ENCODE results near the gene CTNS.

Gene CTNS

DNA sequence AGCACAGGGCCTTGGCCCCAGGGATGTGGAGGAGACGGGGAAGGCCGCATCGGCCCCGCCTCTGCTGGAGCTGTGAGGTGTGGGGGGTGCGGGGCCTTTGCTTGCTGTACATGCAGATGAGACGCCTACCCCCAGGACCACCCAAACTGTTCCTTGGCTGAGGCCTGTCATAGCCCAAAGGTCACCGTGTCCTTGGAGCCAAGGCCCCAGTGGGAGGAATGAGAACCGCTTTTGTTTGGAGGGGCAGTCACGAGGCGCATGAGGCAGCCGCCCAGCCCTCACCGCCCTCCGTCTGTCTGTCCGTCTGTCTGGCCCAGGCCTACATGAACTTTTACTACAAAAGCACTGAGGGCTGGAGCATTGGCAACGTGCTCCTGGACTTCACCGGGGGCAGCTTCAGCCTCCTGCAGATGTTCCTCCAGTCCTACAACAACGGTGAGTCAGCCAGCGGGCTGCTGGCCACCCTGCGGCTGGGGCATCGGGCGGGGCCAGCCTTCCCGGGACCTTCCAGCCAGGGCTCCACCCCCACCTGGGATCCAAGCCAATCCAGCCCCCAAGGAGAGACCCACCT lies 23.1 kb downstream of the CTNS start:
- peak; percentile 44 for DNase-seq (ENCODE audit: low read depth)

DNA sequence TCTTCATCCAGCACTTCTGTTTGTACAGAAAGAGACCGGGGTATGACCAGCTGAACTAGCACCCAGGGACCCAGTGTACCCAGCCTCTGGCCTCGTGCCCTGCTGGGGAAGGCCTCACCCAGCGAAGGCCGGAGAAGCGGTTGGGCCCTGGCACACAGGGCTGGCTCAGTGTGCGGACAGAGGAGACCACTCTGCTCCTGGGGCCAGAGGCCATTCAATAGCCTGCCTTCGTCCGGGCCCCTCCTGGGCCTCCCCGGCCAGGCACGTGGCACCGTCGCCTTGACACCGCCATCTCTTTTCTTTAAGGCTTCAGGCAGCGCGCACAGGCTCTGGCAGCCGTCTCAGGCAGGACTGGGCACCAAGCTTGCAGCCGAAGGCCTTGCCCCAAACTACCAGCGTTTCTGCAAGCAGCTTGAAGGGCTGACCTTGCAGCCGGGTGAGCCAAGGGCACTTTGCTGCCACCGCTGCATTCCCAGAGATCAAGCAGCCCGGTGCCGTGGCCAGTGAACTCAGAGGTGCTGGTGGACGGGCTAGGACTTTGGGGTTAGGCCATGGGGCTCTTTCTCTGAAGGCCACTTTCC lies 23.8 kb downstream of the CTNS start:
- no peak for DNase-seq (ENCODE audit: low read depth)

DNA sequence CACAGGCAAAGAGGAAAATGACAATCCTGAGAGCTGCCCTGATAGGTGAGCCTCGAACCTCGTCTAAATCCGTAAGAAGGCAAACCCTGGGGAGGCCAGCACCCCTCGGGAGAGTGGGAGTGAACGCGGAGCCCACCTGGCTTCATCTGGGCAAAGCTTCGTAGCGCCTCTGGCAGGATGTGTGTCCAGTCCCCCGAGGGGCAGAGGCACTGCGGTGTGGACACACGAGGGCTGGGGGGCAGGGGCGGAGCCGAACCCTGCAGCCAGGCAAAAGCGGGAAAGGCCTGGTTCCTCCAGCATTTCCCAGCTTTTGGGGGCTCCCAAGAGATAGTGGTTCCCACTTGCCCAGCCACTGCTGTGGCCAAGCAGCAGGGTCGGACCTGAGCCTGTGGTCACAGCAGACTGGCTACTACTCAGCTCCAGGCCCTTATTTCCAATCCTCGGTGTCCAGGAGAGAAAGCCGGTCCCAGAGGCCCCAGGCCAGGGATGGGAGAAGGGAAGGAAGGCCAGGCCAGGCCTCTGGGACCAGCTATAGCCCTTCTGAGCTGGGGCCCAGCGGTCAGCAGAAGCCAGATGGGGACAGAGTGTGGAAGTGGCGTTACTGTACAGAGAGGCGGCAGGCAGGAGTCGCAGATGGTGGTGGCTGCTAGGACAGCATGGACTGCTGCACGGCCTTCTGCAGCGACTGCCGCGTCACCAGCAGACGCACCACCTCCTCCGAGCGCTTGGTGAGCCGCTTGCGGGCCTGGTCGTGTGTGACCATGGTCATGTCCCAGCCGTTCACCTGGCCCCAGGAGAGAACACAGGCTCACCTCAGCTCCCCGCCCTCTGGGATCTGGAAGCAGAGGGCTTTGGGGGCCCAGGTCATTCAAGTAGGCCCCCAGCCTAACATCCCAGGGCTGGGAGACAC lies 26.8 kb downstream of the CTNS start:
- DNase-seq (ENCODE audit: low read depth): no peak

DNA sequence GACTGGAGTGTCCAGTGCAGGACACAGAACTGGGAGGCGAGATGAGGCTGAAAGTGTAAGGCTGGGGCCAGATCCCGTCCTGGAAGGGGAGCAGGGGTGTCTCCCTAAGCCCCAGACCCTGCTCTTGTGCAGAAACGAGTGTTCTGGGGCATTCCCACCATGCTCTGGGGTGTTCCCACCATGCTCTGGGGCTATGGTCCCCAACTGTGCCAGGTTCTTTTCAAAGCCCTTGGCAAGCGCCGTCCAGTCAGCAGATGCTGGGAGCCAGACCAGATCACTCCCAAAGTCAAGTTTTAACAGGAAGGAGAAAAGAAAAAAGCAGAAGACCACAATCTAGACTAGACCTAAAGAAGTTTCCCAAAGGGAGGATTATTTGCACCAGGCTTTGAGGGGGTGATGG lies 29.3 kb downstream of the CTNS start:
- no peak for DNase-seq (ENCODE audit: low read depth)

DNA sequence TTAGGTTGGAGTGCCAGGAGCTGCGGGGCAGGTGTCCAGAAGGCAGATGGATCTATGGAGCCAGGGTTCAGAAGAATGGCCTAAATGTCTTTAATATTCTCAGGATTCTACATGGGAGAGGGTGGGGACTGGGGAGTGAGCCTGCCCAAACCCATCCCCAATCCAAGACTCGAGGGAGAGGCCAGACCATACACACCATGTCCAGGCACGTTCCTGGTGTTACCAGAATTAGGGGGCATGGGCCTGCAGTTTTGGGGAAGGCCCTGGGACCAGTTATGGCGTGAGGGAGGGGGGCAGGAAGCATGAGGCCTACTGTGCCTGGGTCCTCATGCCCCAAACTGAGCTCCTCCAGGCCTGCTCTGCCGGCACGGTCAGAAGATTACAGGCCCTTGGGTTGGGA lies 30.0 kb downstream of the CTNS start:
- DNase-seq (ENCODE audit: low read depth): no peak

DNA sequence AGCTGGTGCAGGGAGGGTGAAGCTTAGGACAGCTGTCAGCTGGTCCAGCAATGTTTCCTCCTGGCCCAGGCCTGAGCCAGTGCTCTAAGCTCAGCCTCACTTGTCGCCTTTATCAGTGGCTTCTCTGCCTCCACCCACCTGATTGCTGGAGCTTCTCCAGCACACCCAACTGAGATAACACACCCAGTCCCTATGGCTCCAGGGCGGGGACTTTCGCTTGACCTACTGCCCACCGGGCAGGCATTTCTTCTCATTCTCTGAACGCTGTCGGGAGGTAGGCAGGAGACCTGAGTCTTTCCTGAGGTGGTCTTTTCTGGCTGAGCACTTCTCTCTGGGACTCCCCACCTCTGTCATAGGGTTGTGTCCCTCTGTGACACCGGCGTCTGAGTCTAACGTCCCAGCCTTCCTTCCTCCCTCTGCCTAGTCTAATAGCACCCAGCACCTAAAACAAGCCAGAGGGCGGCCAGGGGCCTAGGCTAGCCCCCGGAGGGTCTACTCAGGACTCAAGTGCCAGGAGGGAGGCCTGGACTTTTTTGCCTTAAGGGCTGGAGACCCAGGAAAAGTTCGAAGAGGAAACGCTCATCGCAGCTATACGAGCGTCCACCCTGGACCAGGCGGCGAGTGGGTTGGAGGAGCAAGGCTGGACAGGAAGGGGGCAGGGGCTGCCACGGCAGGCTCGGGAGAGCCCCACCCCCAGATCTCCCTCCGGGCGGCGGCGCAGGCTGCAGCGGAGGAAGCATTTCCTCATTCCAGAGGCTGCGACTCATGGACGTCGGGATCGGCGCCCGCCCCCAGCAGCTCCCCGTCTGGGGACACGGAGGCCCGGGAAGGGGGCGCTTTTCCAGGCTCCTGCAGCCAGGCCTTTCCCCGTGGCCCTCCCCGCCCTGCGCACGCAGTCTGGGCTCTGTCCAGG lies 31.1 kb downstream of the CTNS start:
- peak; percentile 60 for DNase-seq (ENCODE audit: low read depth)

DNA sequence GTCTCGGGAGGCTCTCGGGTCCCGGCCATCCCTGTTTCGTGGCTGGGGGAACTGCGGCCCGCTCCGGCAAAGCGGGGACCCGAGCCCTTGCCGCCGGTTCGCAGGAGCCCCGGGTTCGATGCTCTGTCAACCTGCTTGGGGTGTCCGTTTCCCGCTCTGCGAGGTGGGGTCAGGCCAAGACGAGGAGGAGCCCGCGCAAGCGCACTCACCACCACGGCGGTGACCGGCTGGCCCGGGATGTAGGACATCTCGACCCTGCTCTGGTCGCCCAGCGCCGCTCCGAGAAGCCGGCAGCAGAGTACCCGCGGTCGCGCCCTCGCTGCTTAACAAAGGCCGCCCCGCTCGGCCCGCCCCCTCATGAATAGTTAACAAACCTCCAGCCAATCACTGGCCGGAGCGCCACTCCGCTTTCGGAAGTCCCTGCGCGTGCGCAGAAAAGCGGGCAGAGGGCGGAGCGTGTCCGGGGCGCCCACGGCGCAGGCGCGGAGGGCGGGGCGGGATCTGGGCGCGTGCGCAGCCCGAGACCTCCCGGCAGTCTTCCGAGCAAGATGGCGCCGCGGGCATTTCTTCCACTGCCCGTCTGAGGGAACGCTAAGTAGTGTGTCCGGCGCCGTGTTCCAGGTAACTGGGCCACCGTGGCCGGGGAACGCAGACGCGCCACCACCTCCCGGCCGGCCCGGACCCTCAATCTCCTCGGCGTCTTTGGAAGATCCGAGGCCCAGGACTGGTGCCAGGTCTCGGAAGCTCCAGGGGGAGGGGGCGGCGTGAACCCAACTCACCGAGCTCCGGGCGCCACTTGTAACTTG lies 31.9 kb downstream of the CTNS start, which contains the start of the genes EMC6 and TAX1BP3:
Gene EMC6 (plus strand): TSS at position 534 of the 806 bp plus-strand sequence. CDS start 335 bp downstream, outside the sequence.
Gene TAX1BP3 (minus strand): TSS at position 300 of the 806 bp plus-strand sequence. CDS start 52 bp downstream, at position 248.
- peak; percentile 84 for DNase-seq (ENCODE audit: low read depth)

DNA sequence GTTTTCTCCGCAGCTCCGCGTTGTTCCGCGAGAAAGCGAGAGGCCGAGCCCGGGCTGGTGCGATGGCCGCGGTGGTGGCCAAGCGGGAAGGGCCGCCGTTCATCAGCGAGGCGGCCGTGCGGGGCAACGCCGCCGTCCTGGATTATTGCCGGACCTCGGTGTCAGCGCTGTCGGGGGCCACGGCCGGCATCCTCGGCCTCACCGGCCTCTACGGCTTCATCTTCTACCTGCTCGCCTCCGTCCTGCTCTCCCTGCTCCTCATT lies 32.5 kb downstream of the CTNS start:
- DNase-seq (ENCODE audit: low read depth): no peak

DNA sequence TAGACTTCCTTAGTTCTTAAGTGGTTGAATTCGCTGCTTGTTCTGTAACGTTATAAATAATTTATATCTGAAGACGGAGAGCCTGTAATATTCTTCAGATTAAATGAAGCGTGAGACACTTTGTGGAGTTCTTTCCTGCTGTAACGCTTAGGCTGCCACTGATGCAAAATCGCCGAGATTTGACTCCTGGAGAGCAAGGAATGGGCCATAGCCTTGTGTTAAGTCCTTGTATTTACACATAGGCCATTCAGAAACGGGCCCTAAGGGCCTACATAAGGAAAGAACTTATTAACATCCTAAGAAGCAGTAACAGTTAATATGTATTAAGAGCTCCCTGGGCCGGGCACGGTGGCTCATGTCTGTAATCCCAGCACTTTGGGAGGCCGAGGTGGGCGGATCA lies 33.0 kb downstream of the CTNS start:
- no peak for DNase-seq (ENCODE audit: low read depth)

DNA sequence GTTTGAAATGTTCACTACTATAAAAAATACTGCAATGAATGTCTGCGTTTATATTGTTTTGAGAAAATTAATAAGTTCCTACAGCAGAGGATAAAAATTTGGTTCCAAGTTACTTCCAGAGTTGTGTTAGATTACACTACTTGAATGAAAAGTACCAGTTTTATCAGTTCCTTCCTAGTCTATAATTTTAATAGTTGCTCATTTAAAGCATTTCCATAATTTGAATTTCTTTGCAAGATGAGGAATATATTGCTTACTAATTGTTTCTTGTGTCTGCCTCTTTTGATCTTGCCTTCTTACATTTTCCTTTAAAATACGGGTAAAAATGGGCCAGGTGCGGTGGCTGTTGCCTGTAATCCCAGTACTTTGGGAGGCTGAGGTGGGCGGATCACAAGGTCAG lies 36.0 kb downstream of the CTNS start:
- no peak for DNase-seq (ENCODE audit: low read depth)

DNA sequence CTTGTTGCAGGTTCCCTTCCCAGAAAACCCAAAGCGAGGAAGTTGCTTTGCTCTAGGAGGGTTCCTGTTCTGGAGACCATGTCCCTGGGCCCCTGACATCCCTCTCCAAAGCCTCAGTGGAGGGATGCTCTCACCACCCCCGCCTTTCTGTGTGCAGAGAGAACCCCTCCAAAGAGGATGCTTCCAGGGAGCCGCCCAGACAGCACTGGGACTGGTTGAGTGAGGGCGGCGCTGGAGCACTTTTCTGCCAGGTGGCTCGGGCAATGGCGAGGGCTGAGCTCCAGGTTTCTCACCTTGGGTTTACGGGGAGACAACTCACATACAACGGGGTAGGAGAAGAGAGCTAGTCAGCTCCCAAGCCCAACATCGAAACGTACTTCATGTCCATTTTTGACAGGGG lies 39.3 kb downstream of the CTNS start:
- no peak for DNase-seq (ENCODE audit: low read depth)

DNA sequence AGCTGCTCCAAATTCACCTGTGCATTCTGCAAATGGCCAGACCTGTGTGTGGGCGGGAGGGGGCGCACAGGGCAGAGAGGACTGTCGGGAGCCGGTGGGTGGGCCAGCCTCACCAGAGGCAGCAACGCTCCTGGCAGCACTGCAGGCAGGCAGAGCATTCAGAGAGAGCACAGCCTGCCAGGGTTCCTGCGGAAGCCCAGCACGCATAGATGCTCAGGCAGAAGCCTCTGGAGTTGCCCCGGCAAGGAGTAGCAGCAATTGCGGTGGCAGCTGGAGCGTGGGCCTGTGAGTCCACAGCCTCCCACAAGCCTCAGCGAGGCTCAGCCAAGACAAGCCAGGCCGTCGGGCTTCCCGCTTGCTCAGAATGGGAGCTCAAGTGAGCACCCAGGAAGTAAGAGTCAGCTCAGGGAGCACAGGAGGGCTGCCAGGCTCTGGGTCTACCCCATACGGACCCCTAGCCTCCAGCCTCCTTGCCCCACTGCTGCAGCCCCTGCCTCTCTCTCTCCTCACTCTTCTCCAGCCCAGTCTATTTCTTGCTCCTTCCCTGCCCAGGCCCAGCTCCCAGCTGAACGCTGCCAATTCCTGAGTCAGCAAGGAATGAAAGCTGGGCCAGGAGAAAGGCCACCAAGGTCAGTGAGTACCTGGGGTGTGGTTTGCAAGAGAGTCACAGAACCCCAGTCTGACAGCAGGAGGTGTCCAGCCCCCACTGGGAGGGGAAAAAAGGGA lies 41.7 kb downstream of the CTNS start:
- DNase-seq (ENCODE audit: low read depth): no peak

DNA sequence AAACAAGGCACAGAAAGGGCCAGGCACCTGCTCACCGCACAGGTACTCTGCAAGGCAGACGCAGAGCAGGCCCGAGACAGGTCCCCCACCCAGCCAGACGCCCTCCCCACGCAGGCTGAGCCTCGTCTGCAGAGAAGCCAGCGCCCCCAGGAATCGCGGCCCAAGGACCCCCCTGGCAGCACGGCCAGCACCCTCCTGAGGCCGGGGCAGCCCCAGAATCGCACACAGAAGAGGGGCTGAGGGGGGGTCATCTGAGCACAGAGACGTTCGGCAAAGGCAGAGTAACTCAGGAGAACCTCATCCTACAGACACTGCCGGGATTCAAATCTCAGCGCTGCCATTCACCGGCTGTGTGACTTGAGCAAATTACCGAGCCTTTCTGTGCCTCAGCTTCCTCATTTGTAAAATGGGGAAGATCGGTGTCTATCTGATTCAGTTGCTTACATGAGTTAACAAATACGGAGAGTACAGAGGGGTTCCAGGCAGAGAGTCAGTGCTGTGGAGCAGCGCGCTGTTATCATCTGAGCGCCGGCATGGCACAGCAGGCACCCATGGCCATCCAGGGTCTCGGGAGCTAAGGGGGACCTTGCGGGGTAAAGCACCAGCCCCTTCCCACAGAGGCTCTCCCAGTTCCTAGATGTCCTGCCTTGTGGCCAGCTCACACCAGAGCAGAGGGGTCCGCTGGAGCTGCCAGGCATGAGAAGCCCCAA lies 42.4 kb downstream of the CTNS start:
- DNase-seq (ENCODE audit: low read depth): no peak

DNA sequence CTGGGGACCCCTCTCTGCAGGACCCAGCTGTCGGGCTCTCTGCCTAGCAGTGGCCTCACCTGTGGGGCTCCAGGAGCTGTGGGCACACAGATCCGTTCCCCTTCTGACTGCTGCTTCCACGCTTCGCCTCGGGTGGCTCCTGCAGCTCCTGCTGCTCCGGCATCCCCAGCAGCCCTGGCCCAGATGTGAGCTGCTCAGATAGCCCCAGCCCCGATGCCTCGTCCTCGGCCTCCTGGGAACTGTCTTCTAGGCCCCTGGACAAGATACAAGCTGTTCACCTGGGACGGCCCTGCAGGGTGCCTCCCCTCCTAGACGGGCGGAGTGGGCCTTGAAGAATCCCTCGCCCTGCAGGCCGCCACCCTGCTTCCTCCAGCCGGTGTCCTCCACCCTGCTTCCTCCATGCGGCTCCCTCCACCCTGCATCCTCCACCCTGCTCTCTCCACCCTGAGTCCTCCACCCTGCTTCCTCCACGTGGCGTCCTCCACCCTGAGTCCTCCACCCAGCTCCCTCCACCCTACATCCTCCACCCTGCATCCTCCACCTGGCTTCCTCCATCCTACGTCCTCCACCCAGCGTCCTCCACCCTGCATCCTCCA lies 43.1 kb downstream of the CTNS start:
- no peak for DNase-seq (ENCODE audit: low read depth)

DNA sequence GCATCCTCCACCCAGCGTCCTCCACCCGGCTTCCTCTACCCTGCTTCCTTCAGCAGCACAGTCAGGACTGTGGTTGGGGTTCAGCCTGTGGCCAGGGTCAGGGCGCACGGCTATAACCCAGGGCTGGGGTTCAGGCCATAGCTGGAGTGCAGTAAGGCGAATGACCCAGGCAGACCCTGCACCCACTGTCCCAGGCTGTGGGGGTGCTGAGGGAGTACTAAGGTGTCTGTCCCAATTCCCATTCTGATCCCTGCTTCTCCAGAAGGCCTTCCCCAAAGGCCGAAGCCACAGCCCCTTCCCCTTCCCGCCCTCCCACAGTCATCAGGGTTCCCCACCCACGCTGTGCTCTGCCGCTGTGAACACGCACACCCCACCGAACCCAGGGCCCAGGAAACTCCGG lies 44.5 kb downstream of the CTNS start:
- DNase-seq (ENCODE audit: low read depth): no peak

DNA sequence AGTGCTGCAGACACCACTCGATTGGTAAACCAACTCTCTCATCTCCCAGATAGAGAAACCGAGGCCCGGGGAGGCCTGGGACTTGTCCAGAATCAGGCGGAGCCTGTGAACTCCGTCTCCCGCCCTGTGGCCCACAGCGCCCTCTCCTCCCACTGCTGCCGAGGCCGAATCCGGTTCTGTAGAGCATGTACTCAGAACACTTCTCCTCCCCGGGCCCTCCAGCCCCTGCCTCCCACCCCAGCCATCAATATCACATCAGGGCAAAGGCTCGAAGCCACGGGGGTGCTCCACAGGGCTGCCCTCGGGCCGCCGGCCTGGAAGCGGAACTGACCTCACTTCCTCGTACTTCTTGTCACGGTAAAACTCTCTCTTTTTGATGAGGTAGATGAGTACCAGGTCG lies 45.0 kb downstream of the CTNS start:
- DNase-seq (ENCODE audit: low read depth): no peak

DNA sequence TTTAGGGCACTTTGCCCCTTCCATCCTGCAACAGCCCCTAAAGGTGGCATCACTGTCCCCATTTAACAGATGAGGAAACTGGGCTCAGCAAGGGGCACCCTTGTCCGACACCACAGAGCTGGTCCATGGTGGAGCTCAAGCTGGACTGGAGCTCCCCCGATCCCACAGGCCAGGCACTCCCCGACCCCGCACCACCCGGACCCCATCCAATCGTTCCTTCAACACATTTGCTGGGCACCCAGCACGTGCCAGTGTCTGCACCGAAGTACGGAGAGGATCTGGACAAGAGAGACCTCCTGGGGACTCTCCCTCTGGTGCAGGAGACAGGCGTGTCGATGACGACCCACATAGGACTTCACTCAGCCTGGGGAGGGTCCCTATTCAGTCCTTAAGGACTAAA lies 45.5 kb downstream of the CTNS start:
- DNase-seq (ENCODE audit: low read depth): no peak

DNA sequence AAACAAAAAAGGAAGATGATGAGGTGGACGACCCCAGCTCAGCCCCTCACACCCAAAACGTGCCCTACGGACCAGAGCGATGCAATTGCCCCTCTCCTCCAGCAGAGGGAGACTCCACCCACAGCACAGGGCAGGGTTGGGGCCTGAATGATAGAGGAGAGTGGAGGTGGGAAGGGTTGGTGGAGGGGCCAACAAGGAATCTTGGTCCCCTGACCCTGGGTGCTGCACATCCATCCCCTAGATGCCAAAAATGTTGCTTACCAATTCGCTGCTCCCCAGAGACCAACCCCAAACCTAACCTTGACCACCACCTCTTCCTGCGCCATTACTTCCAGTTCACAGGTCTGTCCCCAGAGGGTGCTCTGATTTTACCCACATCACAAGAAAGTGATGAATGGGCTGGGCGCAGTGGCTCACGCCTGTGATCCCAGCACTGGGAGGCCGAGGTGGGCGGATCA lies 46.5 kb downstream of the CTNS start:
- no peak for DNase-seq (ENCODE audit: low read depth)

DNA sequence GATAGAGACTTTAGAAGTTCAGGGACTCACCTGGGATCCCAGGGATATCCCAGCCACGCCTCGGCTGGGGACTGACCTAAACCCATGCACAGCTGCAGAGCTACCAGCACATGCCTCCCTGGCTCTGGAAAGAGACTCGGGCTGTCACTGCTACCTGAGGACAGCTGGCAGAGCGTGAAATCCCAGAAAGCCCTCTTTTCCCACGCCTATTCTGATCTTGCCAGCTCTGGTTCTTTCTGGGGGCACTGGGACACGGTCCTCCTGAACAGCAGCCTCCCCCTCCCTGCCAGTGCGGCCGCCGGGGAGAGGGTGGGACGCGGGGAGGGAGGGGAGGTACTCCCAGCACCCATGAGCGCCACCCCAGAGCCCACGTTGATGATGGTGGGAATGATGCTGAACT lies 48.6 kb downstream of the CTNS start:
- no peak for DNase-seq (ENCODE audit: low read depth)

Data from HS-5 (cell line).